GM19025 (cell line): ENCODE results near the gene NR4A2.
A peak's percentile ranks its signal among the peaks of the same experiment; 100 is the strongest.

Experiments
- ATAC-seq: cut with Tn5 transposase; IDR thresholded peaks from one replicate; pipeline ENCODE4 v1.9.1; 2021; ENCODE audit warnings: mild to moderate bottlenecking, low read depth, moderate library complexity; ENCODE audit not compliant: unreplicated experiment

NR4A2 gene

GRCh38 chr2:156340804-156341451, 8.4 kb upstream of the NR4A2 start:
- ATAC-seq: no peak

GRCh38 chr2:156340377-156340776, 7.9 kb upstream of the NR4A2 start:
- no peak for ATAC-seq

DNA sequence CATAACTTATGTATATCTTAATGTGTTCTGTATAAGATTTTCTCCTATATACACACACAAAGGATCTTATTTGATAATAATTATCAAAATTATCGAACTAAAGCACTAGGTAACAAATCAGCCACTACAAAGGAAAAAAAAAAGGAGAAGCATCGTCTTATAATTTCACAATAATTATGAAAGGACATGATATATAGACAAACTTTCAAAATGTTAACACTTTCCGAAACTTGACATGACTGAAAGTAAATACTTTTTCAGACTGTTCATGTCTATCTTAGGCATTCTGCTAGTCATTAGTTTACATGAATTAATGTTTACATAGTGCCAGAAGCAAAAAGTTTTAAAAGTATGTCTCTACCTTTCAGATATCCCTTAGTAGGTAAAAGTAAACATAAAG, 7.3 kb upstream of the NR4A2 start:
- ATAC-seq: no peak

DNA sequence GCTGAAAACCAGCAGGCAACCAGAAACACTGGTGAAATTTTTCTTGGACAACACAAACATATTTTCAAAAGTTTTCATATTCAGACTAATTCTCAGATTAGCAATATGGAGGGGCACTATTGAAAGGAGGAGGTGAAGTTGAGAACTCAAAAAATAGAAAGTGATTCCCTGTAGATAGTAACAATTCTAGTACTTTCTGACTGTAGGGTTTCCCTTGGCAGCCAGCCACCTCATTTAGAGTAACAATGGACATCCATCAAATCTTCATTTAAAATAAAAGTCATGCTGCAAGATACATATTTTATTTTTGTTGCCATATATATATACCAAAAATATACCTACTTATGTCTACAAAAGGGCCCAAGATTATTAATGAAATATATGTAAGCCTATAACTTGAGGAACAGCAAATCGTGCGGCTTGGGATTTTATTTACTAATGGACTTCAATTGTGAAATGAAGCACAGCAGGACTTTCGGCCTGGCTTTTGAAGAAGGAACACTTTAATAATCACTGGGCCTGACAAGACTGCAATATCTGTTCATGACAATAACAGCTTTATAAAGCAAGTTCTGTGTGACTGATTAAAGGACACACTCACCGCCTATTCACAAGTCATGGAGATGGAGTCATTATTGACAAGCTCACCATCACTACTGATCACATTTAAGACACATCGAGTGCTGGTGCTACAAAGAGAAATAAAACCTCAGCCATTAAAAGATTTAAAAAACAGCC, 6.8 kb upstream of the NR4A2 start:
- ATAC-seq: no peak

DNA sequence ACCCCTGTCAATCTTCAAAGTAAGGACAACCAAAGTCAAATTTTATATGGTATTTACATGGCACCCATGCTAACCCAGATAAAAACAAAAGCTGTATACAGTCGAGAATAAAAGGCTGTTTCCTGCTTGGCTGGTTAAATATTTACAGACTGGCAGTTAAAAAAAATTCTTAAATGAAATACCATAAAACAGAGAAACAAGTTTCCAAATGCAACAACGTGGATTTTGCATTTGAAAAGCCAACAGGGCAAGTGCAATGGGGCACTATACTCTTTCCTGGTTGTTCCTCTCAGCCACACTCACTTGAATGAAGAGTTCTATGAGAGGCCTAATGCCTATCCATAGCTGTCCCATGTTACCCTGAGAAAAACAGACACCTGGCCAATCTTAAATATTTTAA, 6.1 kb upstream of the NR4A2 start:
- no peak for ATAC-seq

- ATAC-seq: peak; percentile 15
Measured at GRCh38 chr2:156334496-156335478, 2.3 kb upstream of the NR4A2 start.

DNA sequence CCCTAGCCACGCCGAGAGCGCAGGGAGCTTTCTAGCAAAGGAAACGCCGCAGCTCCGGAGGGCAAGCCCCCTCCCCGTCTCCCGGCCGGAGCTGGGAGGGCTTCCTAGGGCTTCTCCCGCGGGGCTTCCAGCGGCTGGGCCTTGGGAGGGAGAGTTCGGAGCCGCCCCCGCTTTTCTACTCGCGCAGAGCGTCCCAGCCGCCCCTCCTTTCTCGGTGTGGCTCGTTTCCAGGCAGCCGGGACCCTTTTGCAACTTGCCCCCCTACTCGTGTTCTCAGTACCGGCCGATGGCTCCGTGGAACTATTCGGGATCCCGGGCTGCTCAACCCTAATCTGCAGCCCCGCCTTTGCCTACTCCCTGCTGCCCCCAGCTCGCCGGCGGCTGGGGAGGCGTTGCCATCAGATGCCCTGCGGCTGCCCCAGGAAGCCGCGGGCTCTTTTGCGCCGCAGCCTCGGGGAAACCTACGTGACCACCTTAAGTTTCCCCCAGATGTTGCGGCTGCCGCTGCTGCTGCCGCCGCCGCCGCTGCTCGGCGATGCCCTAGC, 1.5 kb upstream of the NR4A2 start:
- peak; percentile 36 for ATAC-seq

DNA sequence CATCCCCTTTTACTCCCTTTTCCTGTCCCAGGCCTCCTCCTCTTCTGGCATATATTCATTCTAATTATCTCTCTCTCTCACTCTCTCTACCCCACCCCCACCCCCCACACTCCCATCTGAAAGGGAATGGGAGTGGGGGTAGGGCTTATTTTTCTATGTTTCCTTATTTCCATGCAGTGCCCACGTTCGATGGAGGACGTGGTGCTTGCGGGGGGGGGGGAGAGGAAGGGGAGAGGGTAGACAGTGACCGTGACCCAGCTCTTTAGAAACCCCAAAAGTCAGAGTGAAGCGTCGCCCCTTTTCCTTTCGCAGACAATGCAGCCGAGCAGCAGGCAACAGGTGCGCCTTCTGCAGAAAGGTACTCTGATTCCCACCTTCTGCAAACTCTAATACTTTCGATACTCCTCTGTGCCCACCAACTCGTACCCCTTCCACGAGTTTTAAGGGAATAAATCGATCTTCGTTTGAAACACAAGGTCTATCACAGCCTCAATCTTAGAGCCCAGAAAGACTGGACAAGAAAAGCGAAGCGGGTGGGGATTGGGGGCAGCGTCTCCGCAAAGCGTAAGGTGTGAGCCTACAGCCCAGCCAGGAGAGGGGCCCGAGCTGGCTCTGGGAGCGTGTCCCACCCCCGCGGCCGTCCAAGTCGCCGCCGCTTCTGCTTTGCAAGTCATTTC, 891 bp upstream of the NR4A2 start:
- ATAC-seq: peak; percentile 6

DNA sequence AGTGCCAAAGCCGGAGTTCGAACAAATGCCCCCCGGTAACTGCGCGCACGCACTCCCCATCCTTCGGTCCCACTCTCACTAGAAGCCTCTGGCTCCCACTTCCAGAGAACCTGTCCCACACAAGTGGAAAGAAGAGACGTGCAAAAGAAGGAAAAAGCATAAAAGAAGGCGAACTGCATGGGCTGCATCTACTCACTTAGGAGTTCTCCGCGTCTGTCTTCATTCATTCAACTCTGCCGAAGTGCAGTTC, 312 bp downstream of the NR4A2 start:
- ATAC-seq: peak; percentile 4

- no peak for ATAC-seq
Measured at GRCh38 chr2:156331572-156332283, 793 bp downstream of the NR4A2 start.

GRCh38 chr2:156329927-156330726, 2.4 kb downstream of the NR4A2 start:
- no peak for ATAC-seq

GRCh38 chr2:156329031-156329926, 3.2 kb downstream of the NR4A2 start:
- no peak for ATAC-seq

DNA sequence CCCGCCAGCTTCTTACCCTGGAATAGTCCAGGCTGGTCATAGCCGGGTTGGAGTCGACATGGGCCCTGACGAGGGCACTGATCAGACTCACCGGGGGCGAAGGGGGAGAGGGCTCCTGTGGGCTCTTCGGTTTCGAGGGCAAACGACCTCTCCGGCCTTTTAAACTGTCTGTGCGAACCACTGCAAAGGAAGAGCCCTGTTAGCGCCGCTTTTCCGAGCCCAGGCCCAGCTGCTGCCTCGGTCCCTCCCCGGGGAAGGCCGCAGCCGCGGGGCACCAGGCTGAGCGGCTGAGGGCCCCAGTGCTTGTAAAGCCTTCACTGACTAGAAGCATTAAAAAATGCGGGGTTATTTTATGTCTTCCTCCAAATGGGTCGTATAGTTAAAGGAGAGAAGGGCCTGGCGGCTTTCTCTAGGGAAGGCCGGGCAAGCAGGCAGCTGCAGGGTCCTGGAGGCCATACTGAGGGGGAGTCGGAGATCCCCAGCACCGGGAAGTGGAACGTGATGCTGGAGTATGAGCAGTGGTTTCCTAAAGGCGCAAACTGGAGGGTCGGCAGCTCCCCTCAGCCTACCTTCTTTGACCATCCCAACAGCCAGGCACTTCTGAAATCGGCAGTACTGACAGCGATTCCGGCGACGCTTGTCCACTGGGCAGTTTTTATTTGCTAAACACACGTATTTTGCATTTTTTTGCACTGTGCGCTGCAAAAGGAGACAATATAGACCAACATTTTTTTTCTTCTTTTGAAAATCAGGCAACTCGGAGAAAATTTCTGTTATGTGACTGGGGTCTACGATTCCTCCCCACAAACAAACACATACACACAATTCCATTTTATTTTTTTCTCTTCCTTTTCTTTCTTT, 4.5 kb downstream of the NR4A2 start:
- no peak for ATAC-seq

GRCh38 chr2:156326526-156327095, 5.9 kb downstream of the NR4A2 start:
- ATAC-seq: no peak

- ATAC-seq: no peak
Measured at GRCh38 chr2:156325688-156326525, 6.6 kb downstream of the NR4A2 start.

DNA sequence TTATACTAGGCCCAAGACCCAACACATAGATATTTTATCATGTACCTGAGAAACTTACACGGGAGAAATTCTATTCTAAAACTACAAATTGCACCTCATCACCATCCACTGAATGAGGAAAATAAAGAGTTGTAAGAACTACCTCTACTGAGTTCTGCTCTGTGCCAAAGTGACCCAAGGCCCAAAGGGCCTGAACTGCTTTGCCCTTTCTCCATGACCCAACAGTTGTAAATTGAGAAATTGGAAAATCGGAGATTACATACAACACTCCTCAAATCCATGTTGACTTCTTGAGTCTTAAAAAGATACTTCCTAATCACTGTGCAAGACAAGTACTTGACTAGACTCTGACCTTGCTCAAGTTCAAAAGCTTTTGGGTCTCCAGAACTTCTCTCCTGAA, 8.8 kb downstream of the NR4A2 start:
- no peak for ATAC-seq
